Kidney tubule cell (primary cell): ENCODE measurements around the gene TRIM22.
"Not testable (repeated sequence)": the region's sequence is repeated elsewhere in the genome, so short reads cannot be mapped to it uniquely, and the experiment has no call there.

Source experiments
- DNase-seq: peaks from one replicate; pipeline ENCODE4 v3.0.0-alpha.2; 2018; ENCODE audit warnings: low spot score

Gene TRIM22

GRCh38 chr11:5691238-5691963 lies 1.8 kb downstream of the TRIM22 start:
- DNase-seq = not testable (repeated sequence)

- DNase-seq = no peak
Observed at GRCh38 chr11:5691964-5692361, 2.4 kb downstream of the TRIM22 start.

GRCh38 chr11:5694642-5695041 lies 5.1 kb downstream of the TRIM22 start:
- DNase-seq = no peak

GRCh38 chr11:5695580-5695979 lies 6.0 kb downstream of the TRIM22 start:
- DNase-seq = no peak

- no peak for DNase-seq
Observed at GRCh38 chr11:5696210-5696609, 6.6 kb downstream of the TRIM22 start.

GRCh38 chr11:5698281-5698680 lies 8.7 kb downstream of the TRIM22 start:
- DNase-seq = no peak

GRCh38 chr11:5700421-5701054 lies 10.9 kb downstream of the TRIM22 start:
- no peak for DNase-seq

- no peak for DNase-seq
Observed at GRCh38 chr11:5701055-5701577, 11.5 kb downstream of the TRIM22 start.

- DNase-seq = no peak
Observed at GRCh38 chr11:5703741-5704536, 14.3 kb downstream of the TRIM22 start.

GRCh38 chr11:5705688-5706087 lies 16.1 kb downstream of the TRIM22 start:
- peak; percentile 22 for DNase-seq

- DNase-seq = peak; percentile 26
Observed at GRCh38 chr11:5712507-5712906, 22.9 kb downstream of the TRIM22 start.

- no peak for DNase-seq
Observed at GRCh38 chr11:5713695-5714094, 24.1 kb downstream of the TRIM22 start.

- not testable (repeated sequence) for DNase-seq
Observed at GRCh38 chr11:5716518-5716917, 26.9 kb downstream of the TRIM22 start.

GRCh38 chr11:5719703-5720495 lies 30.3 kb downstream of the TRIM22 start:
- DNase-seq = no peak

- DNase-seq = no peak
Observed at GRCh38 chr11:5722622-5723021, 33.0 kb downstream of the TRIM22 start.

GRCh38 chr11:5726351-5726750 lies 36.8 kb downstream of the TRIM22 start:
- no peak for DNase-seq

- DNase-seq = no peak
Observed at GRCh38 chr11:5727691-5728090, 38.1 kb downstream of the TRIM22 start.

GRCh38 chr11:5736396-5736795 lies 46.8 kb downstream of the TRIM22 start, which contains the start of gene OR56B1:
TSS of gene OR56B1 (plus strand) at chr11:5736448. CDS start at chr11:5736517, 69 bp downstream.
- DNase-seq = peak; percentile 38

GRCh38 chr11:5737091-5737490 lies 47.5 kb downstream of the TRIM22 start:
- DNase-seq = peak; percentile 23

- peak; percentile 11 for DNase-seq
Observed at GRCh38 chr11:5737670-5738392, 48.2 kb downstream of the TRIM22 start.

GRCh38 chr11:5738431-5738830 lies 48.8 kb downstream of the TRIM22 start:
- no peak for DNase-seq
